Astrocyte (in vitro differentiated cells and primary cell): Measurements from ENCODE around the gene SNX32. TPM values are rescaled to one million over a fixed set of nuclear protein-coding genes. Genes with fewer than 3 reads are reported as not detected.

Experiments used
- DNase-seq: peaks from one replicate; pipeline ENCODE4 v3.0.0-alpha.2; 2010; ENCODE audit warnings: low read depth
- FAIRE-seq: peaks from 2 replicates; lab custom pipeline; 2011; peaks lifted over from hg19 to GRCh38; lab: Jason Lieb, UNC
- H2AFZ ChIP-seq: 2 replicates; pipeline ENCODE4 v1.6.0; 2012; ENCODE audit warnings: low read depth, low read length, inconsistent platforms
- H3K27ac ChIP-seq: 2 replicates; pipeline ENCODE4 v1.5.1; 2011; ENCODE audit warnings: low read depth, low read length, inconsistent platforms
- H3K27me3 ChIP-seq: 2 replicates; pipeline ENCODE4 v1.6.0; 2011; ENCODE audit warnings: low read length, inconsistent platforms; ENCODE audit not compliant: insufficient read depth
- H3K36me3 ChIP-seq: 2 replicates; pipeline ENCODE4 v1.5.1; 2011; ENCODE audit warnings: low read length, inconsistent platforms; ENCODE audit not compliant: insufficient read depth
- H3K4me1 ChIP-seq: 2 replicates; pipeline ENCODE4 v1.5.1; 2011; ENCODE audit warnings: low read length, inconsistent platforms; ENCODE audit not compliant: insufficient read depth
- H3K4me2 ChIP-seq: 2 replicates; pipeline ENCODE4 v1.6.0; 2012; ENCODE audit warnings: low read length, inconsistent platforms
- H3K4me3 ChIP-seq: 2 replicates; pipeline ENCODE4 v1.5.1; 2011; ENCODE audit warnings: low read depth, mild to moderate bottlenecking, low read length, inconsistent platforms; ENCODE audit not compliant: insufficient read depth
- H3K79me2 ChIP-seq: 2 replicates; pipeline ENCODE4 v1.6.0; 2012; ENCODE audit warnings: mild to moderate bottlenecking, low read length, inconsistent platforms; ENCODE audit not compliant: insufficient read depth
- H3K9ac ChIP-seq: 2 replicates; pipeline ENCODE4 v1.6.0; 2012; ENCODE audit warnings: mild to moderate bottlenecking, low read length, inconsistent platforms
- H3K9me3 ChIP-seq: 2 replicates; pipeline ENCODE4 v1.5.1; 2012; ENCODE audit warnings: low read depth, mild to moderate bottlenecking, low read length, inconsistent platforms; ENCODE audit not compliant: insufficient read depth
- H4K20me1 ChIP-seq: 2 replicates; pipeline ENCODE4 v1.6.0; 2012; ENCODE audit warnings: low read length, inconsistent platforms; ENCODE audit not compliant: insufficient read depth
- H3K27ac Mint-ChIP-seq: one replicate; pipeline ENCODE4 v1.8.0; 2021; ENCODE audit warnings: mild to moderate bottlenecking, mixed read lengths; ENCODE audit not compliant: unreplicated experiment
- H3K27me3 Mint-ChIP-seq: one replicate; pipeline ENCODE4 v1.8.0; 2021; ENCODE audit warnings: low read depth, mixed read lengths; ENCODE audit not compliant: unreplicated experiment
- H3K36me3 Mint-ChIP-seq: one replicate; pipeline ENCODE4 v1.8.0; 2021; ENCODE audit warnings: low read depth, mixed read lengths; ENCODE audit not compliant: unreplicated experiment
- H3K4me1 Mint-ChIP-seq: one replicate; pipeline ENCODE4 v1.8.0; 2021; ENCODE audit warnings: low read depth, mixed read lengths; ENCODE audit not compliant: unreplicated experiment
- H3K4me3 Mint-ChIP-seq: one replicate; pipeline ENCODE4 v1.8.0; 2021; ENCODE audit warnings: mild to moderate bottlenecking, moderate library complexity, mixed read lengths; ENCODE audit not compliant: unreplicated experiment
- H3K9me3 Mint-ChIP-seq: one replicate; pipeline ENCODE4 v1.8.0; 2021; ENCODE audit warnings: mild to moderate bottlenecking, mixed read lengths; ENCODE audit not compliant: unreplicated experiment
- EZH2 ChIP-seq: IDR thresholded peaks from 2 replicates; pipeline ENCODE4 v1.6.1; 2012; ENCODE audit warnings: mild to moderate bottlenecking, low read length, inconsistent platforms; ENCODE audit not compliant: insufficient read depth
- total RNA-seq: library from RNA; stranded (reverse); gene quantifications from 2 replicates; pipeline ENCODE4 v1.2.1, GENCODE V29; 2021
- TF ChIP-seq, protein P1 (sequence below): IDR thresholded peaks from 2 replicates; pipeline ENCODE4 v1.5.1; 2011; ENCODE audit warnings: low read depth, mild to moderate bottlenecking, inconsistent platforms, low read length, moderate library complexity; ENCODE audit not compliant: insufficient read depth

Gene SNX32
- total RNA-seq, 1 donor from 2014 or later = 1.2 TPM

DNA sequence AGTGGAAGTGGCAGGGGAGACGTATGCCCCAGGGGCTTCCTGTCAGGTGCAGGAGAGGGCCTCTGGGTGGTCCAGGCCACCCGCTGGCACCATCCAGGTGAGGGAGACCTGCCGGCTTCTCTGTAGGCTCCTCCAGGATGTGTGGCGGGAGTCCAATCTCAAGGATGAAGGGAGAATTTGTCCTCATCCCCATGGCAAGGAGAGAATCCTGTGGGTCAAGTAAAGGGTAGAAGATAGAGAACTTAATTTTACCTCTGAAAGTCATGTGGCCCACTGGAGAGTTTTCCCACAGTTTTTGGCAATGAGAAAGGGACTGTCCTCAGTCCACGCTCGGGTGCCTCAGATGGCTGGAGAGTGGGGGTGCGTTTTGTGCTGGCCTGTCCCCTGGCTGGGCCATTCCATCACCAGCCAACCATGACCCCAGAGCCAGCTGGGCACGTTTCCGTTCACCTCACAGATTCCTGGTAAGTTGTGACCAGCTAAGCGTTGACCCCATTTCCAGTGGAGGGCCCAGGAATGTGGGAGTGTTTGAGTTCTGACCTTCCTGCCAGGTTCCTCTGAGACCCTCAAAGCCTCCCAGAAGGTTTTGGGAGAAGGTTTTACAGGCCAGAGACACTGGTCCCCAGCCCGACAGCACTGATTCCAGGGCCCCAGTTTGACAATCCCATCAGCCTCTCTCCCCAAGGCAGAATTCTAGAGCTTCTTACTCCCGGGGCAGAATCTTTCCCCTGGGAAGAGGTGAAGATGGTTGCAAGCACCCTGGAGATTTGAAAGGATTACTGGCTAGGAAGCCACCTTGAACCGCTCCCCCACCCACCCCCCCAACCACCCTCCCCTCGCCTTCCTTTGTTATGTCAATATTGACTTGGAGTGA, 44.3 kb upstream of the SNX32 start:
- DNase-seq = no peak
- Mint-ChIP-seq H3K4me3 (no peak overlapping the region), H3K27ac (no peak overlapping the region)

DNA sequence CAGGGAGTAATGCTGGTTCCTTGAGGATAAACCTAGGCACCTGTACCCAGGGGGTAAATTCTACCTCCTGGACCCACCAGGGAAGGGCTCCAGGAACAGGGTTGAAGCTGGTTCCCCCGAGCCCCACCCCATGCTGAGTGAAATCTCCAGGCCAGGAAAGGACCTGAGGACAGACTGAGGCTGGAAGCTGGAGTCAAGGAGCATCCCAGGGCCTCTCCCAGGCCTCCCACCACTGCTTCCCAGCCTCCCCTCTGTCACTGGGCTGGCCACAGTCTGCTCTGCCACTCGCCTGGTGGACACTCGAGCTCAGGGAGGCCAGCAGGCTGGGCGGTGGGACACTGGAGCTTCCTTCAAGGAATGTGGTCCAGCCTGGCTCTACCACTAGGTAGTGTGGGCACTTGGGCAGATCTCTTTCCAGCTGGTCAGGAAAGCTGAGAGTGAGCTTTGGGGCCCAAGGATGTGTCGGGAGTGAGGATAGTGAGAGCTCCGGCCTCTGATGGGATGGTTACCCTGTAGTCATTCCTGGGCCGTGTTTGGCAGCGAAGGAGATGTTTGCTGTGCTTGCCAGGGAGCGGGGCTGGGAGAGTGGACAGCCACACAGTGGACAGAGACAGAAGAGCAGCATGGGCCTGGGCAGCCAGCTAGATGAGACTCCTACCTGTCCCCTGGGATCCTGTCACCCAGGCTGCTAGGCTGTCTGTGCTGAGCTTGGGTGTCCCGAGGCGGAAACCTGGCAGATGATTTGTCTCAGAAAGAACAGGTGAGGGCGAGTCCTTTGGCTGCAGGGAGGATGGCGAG, 43.5 kb upstream of the SNX32 start:
- Mint-ChIP-seq H3K4me3 (no peak overlapping the region), H3K4me1 (no peaks in the 10 kb centered on the region), H3K27ac (no peak overlapping the region), H3K9me3 (peaks cover 3% of the 10 kb centered on the region), H3K36me3 (no peaks in the 10 kb centered on the region), H3K27me3 (peaks cover 66% of the 10 kb centered on the region)
- Histone ChIP-seq H3K4me2 (no peak overlapping the region), H3K27ac (no peak overlapping the region), H2AFZ (no peak overlapping the region), H3K27me3 (peaks cover 46% of the 10 kb centered on the region), H3K4me1 (no peaks in the 10 kb centered on the region), H3K9me3 (no peaks in the 10 kb centered on the region), H3K36me3 (no peaks in the 10 kb centered on the region), H4K20me1 (no peaks in the 10 kb centered on the region), H3K9ac (no peak overlapping the region), H3K4me3 (no peak overlapping the region), H3K79me2 (no peaks in the 10 kb centered on the region)
- FAIRE-seq (no peak), DNase-seq (no peak)
- TF ChIP-seq, protein P1, sequence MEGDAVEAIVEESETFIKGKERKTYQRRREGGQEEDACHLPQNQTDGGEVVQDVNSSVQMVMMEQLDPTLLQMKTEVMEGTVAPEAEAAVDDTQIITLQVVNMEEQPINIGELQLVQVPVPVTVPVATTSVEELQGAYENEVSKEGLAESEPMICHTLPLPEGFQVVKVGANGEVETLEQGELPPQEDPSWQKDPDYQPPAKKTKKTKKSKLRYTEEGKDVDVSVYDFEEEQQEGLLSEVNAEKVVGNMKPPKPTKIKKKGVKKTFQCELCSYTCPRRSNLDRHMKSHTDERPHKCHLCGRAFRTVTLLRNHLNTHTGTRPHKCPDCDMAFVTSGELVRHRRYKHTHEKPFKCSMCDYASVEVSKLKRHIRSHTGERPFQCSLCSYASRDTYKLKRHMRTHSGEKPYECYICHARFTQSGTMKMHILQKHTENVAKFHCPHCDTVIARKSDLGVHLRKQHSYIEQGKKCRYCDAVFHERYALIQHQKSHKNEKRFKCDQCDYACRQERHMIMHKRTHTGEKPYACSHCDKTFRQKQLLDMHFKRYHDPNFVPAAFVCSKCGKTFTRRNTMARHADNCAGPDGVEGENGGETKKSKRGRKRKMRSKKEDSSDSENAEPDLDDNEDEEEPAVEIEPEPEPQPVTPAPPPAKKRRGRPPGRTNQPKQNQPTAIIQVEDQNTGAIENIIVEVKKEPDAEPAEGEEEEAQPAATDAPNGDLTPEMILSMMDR = no peak
- no peak for TF ChIP-seq EZH2

More for the DNA sequence above, 44.3 kb upstream of the SNX32 start:
- H3K27me3 Mint-ChIP-seq = peaks cover 67% of the 10 kb centered on the region
- no peak overlapping the region for H3K4me2 ChIP-seq
- no peaks in the 10 kb centered on the region for H3K4me1 ChIP-seq
- no peaks in the 10 kb centered on the region for H3K79me2 ChIP-seq
- no peak overlapping the region for H2AFZ ChIP-seq
- no peak for FAIRE-seq
- no peaks in the 10 kb centered on the region for H3K4me1 Mint-ChIP-seq
- H3K9ac ChIP-seq = no peak overlapping the region
- no peaks in the 10 kb centered on the region for H3K36me3 ChIP-seq
- no peak overlapping the region for H3K27ac ChIP-seq
- H4K20me1 ChIP-seq = no peaks in the 10 kb centered on the region
- peaks cover 3% of the 10 kb centered on the region for H3K9me3 Mint-ChIP-seq
- TF ChIP-seq EZH2 = no peak
- TF ChIP-seq, protein P1 = no peak
- no peak overlapping the region for H3K4me3 ChIP-seq
- no peaks in the 10 kb centered on the region for H3K9me3 ChIP-seq
- H3K36me3 Mint-ChIP-seq = peaks cover 2% of the 10 kb centered on the region
- H3K27me3 ChIP-seq = peaks cover 53% of the 10 kb centered on the region
